ENCODE data around the gene DUSP22.

Gene DUSP22

GRCh38 chr6:396126-396520 lies 103.8 kb downstream of the DUSP22 start:
- no peaks in the 10 kb centered on the region for H3K9me3 ChIP-seq (ENCODE audit: control insufficient read depth, insufficient read depth, low read depth, low read length)
- H3K9ac ChIP-seq (ENCODE audit: low read length), result no peak overlapping the region
- H3K4me3 ChIP-seq (ENCODE audit: low read depth, low read length), result no peak overlapping the region
- H3K27ac ChIP-seq (ENCODE audit: low read depth, low read length), result no peak overlapping the region
- H3K36me3 ChIP-seq (ENCODE audit: control insufficient read depth, insufficient read depth, low read length), result no peaks in the 10 kb centered on the region
- peaks cover 70% of the 10 kb centered on the region for H3K27me3 ChIP-seq (ENCODE audit: control insufficient read depth, insufficient read depth, low read length)
- H3K4me1 ChIP-seq (ENCODE audit: control insufficient read depth, insufficient read depth, low read length), result 0 out of 2 replicates have a peak, but pooled peaks cover 3% of the 10 kb centered on the region

DNA sequence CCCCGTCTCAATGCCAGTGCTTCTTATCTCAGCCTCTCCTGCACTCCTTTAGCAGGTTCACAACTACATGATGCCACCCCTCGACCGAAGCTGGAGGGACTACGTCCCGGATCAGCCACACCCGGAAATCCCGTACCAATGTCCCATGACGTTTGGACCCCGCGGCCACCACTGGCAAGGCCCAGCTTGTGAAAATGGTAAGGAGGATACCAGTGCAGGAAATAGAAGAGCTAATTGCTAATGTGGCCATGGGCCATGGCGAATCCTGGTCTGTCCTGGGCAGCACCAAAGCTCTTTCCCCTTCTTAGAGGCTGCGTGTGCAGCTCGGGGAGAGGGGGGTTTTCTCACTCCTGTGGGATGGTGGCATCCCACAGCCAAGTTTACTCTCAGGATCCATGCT lies 104.8 kb downstream of the DUSP22 start:
- H3K36me3 ChIP-seq (ENCODE audit: control insufficient read depth, insufficient read depth, low read length), result no peaks in the 10 kb centered on the region
- H3K9ac ChIP-seq (ENCODE audit: low read length), result no peak overlapping the region
- H3K27me3 ChIP-seq (ENCODE audit: control insufficient read depth, insufficient read depth, low read length), result peaks cover 62% of the 10 kb centered on the region
- no peak overlapping the region for H3K27ac ChIP-seq (ENCODE audit: low read depth, low read length)
- H3K4me1 ChIP-seq (ENCODE audit: control insufficient read depth, insufficient read depth, low read length), result 0 out of 2 replicates have a peak, but pooled peaks cover 3% of the 10 kb centered on the region
- no peak overlapping the region for H3K4me3 ChIP-seq (ENCODE audit: low read depth, low read length)
- no peaks in the 10 kb centered on the region for H3K9me3 ChIP-seq (ENCODE audit: control insufficient read depth, insufficient read depth, low read depth, low read length)

- H3K4me1 ChIP-seq (ENCODE audit: control insufficient read depth, insufficient read depth, low read length), result 0 out of 2 replicates have a peak, but pooled peaks cover 3% of the 10 kb centered on the region
- no peak overlapping the region for H3K9ac ChIP-seq (ENCODE audit: low read length)
- no peaks in the 10 kb centered on the region for H3K36me3 ChIP-seq (ENCODE audit: control insufficient read depth, insufficient read depth, low read length)
- H3K9me3 ChIP-seq (ENCODE audit: control insufficient read depth, insufficient read depth, low read depth, low read length), result no peaks in the 10 kb centered on the region
- no peak overlapping the region for H3K4me3 ChIP-seq (ENCODE audit: low read depth, low read length)
- no peak overlapping the region for H3K27ac ChIP-seq (ENCODE audit: low read depth, low read length)
- H3K27me3 ChIP-seq (ENCODE audit: control insufficient read depth, insufficient read depth, low read length), result peaks cover 56% of the 10 kb centered on the region
These were observed 105.3 kb downstream of the DUSP22 start for GRCh38 chr6:397604-398003.

DNA sequence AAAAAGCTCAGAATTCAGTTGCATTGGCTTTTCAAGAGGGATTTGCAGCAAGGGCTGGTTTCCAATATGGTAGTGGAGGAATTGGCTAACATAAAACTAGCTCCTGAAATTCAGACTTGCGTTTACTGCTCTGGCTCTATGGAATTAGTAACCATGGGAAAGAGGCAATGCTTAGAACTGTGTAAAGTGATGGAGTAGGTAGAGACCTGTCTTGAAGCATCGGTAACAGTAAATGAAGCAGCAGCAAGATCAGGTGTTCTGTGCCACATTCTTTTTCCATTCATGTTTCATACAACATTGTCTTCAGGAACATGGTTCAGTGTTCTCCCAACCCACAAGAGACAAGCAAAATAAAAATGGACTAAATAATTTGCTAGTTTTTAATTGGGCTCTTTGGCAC lies 105.8 kb downstream of the DUSP22 start:
- no peaks in the 10 kb centered on the region for H3K36me3 ChIP-seq (ENCODE audit: control insufficient read depth, insufficient read depth, low read length)
- no peak overlapping the region for H3K4me3 ChIP-seq (ENCODE audit: low read depth, low read length)
- no peak overlapping the region for H3K9ac ChIP-seq (ENCODE audit: low read length)
- no peak overlapping the region for H3K27ac ChIP-seq (ENCODE audit: low read depth, low read length)
- peaks cover 52% of the 10 kb centered on the region for H3K27me3 ChIP-seq (ENCODE audit: control insufficient read depth, insufficient read depth, low read length)
- H3K9me3 ChIP-seq (ENCODE audit: control insufficient read depth, insufficient read depth, low read depth, low read length), result no peaks in the 10 kb centered on the region
- 0 out of 2 replicates have a peak, but pooled peaks cover 3% of the 10 kb centered on the region for H3K4me1 ChIP-seq (ENCODE audit: control insufficient read depth, insufficient read depth, low read length)

GRCh38 chr6:398558-399078 lies 106.3 kb downstream of the DUSP22 start:
- Histone ChIP-seq H3K27ac (ENCODE audit: low read depth, low read length) (no peak overlapping the region), H3K4me1 (ENCODE audit: control insufficient read depth, insufficient read depth, low read length) (0 out of 2 replicates have a peak, but pooled peaks cover 3% of the 10 kb centered on the region), H3K9me3 (ENCODE audit: control insufficient read depth, insufficient read depth, low read depth, low read length) (no peaks in the 10 kb centered on the region), H3K27me3 (ENCODE audit: control insufficient read depth, insufficient read depth, low read length) (peaks cover 46% of the 10 kb centered on the region), H3K9ac (ENCODE audit: low read length) (no peak overlapping the region), H3K36me3 (ENCODE audit: control insufficient read depth, insufficient read depth, low read length) (no peaks in the 10 kb centered on the region), H3K4me3 (ENCODE audit: low read depth, low read length) (no peak overlapping the region)

DNA sequence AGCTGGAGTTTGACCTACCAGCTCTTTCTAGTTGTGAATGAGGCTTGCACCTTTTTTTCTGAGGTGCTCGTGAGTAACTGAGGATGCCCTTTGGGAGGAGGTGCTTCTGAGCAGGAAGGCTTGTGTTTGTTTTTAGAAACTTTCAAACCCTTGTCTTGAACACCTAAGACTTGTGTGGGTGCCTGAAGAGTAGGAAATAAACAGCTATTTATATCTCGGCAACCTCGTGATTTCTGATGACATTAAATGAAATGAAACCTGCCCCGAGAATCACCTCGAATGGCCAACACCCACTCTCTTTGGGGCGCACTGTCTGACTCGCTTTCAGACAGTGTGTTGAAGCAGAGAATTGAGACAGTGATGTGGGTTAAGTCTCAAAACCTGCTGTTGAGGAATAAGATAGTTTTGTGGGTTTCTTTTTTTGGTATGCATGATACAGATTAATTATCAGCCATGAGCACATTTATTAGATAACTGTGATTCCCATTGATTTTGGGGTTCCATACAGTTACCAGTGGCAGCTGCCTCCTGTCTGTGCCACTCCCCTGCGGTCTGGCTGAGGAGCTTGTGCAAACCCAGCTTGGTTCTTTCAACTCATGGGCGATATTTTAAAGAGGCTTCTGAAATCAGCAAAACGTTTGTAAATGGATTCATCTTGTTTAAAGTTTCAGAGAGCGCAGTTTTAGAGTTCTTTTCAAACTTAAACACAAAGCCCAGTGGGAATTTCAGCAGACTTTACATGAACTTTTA lies 107.7 kb downstream of the DUSP22 start:
- H3K9ac ChIP-seq (ENCODE audit: low read length), result no peak overlapping the region
- no peak overlapping the region for H3K4me3 ChIP-seq (ENCODE audit: low read depth, low read length)
- H3K27ac ChIP-seq (ENCODE audit: low read depth, low read length), result no peak overlapping the region
- H3K27me3 ChIP-seq (ENCODE audit: control insufficient read depth, insufficient read depth, low read length), result peaks cover 33% of the 10 kb centered on the region
- H3K36me3 ChIP-seq (ENCODE audit: control insufficient read depth, insufficient read depth, low read length), result no peaks in the 10 kb centered on the region
- no peaks in the 10 kb centered on the region for H3K9me3 ChIP-seq (ENCODE audit: control insufficient read depth, insufficient read depth, low read depth, low read length)
- H3K4me1 ChIP-seq (ENCODE audit: control insufficient read depth, insufficient read depth, low read length), result no peaks in the 10 kb centered on the region

DNA sequence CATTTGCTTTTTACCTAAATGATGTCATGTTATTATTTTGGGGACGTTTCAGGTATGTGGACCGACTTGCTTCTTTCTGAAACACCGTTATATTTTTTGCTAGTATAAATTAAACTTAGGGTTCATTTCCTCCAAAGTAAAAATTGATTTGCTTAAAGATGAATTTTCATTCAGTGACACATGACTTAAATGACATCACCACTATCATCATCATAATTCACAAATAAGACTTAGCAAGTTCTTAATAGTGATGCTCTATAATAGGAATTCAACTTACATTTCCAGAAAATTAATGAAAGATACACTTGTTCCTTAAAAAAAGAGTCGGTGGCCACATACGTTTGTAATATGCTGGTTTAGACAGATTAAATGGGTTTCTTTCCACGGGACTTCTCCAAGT lies 108.5 kb downstream of the DUSP22 start:
- no peaks in the 10 kb centered on the region for H3K9me3 ChIP-seq (ENCODE audit: control insufficient read depth, insufficient read depth, low read depth, low read length)
- H3K27ac ChIP-seq (ENCODE audit: low read depth, low read length), result no peak overlapping the region
- H3K9ac ChIP-seq (ENCODE audit: low read length), result no peak overlapping the region
- H3K4me1 ChIP-seq (ENCODE audit: control insufficient read depth, insufficient read depth, low read length), result no peaks in the 10 kb centered on the region
- no peak overlapping the region for H3K4me3 ChIP-seq (ENCODE audit: low read depth, low read length)
- H3K27me3 ChIP-seq (ENCODE audit: control insufficient read depth, insufficient read depth, low read length), result peaks cover 24% of the 10 kb centered on the region
- H3K36me3 ChIP-seq (ENCODE audit: control insufficient read depth, insufficient read depth, low read length), result no peaks in the 10 kb centered on the region
